H1 (cell line): ENCODE data around the gene SEZ6. TPM values are rescaled to one million over a fixed set of nuclear protein-coding genes. Genes with fewer than 3 reads are reported as not detected.

Source experiments
- EGR1 ChIP-seq: IDR thresholded peaks from 2 replicates; pipeline ENCODE4 v1.6.1; 2011; ENCODE audit warnings: low read depth, low read length, borderline replicate concordance
- MAFK ChIP-seq: IDR thresholded peaks from 2 replicates; pipeline ENCODE4 v1.6.1; 2012; ENCODE audit warnings: low read depth, mild to moderate bottlenecking, improper control_type of control experiment, low read length
- RFX5 ChIP-seq: IDR thresholded peaks from 2 replicates; pipeline ENCODE4 v1.6.1; 2011; ENCODE audit warnings: low read depth, low read length, improper control_type of control experiment, borderline replicate concordance
- SIRT6 ChIP-seq: IDR thresholded peaks from one replicate; pipeline ENCODE4 v1.7.1; 2012; ENCODE audit warnings: low read length, inconsistent platforms
- polyA plus RNA-seq, 7 experiments: library from polyadenylated mRNA; depleted of rRNA in 3 of 7; stranded (reverse) in 5 of 7; unstranded in 2 of 7; fragments of >200 nt in 5 of 7; fragments of 200-250 nt in 2 of 7; gene quantifications; 1 replicate in 5 of 7; 2 replicates in 1 of 7; 4 replicates in 1 of 7; pipeline versions ENCODE4 v1.2.1 to v1.2.3, GENCODE V29; 2011 to 2013; ENCODE audit warnings: missing spikeins in 2 of 7, mixed read lengths in 2 of 7
- total RNA-seq: library from RNA; stranded (reverse); fragmentation: NEBNext Ultra II Directional; extraction: Animal tissue kit (Norgen Biotek cat#: 25700); gene quantifications from 2 replicates; pipeline ENCODE4 v1.2.1, GENCODE V29; 2021
- TF ChIP-seq, protein P1 (sequence below): IDR thresholded peaks from 2 replicates; pipeline ENCODE4 v1.6.1; 2012; ENCODE audit warnings: inconsistent platforms
- TF ChIP-seq, protein P2 (sequence below): IDR thresholded peaks from 2 replicates; pipeline ENCODE4 v1.6.1; 2012; ENCODE audit warnings: low read length, inconsistent platforms

The SEZ6 gene
- total and polyA plus RNA-seq, 2 of the 8 experiments (the other 6 are each of a cell fraction or from before 2014, with no cell fraction given), result 6.9 to 16.1 TPM

DNA sequence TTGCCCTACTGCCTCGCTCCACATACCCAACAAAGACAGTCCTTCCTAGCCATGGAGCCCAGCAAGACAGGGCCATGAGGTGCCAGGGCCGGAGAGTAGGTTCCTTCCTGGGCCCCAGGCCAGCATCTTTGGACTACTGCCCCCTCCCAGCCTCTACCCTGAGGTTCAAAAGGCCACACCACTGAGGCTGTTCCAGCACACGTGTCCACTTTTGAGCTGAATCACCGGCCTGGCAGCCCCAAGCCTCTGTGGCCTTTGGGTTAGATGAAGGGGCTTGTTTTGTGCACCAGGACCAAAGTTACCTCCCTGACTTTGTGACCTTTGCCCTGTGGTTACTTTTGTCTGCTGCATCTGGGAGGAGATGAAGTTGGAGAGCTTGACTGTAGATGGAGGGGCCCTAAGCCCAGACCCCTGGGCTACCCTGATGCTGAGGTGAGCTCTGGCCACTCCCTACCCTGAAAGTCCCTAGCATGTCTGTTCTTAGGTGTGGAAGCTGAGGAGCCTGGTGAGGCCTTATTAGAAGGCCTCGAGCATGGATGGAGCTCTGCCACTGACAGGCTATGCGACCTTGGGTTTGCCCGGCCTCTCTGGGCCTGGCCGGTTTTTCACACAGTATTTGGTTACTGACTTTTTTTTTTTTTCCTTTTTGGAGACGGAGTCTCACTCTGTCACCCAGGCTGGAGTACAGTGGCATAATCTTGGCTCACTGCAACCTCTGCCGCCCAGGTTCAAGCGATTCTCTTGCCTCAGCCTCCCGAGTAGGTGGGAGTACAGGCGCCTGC lies 12.0 kb downstream of the SEZ6 start (continued):
- TF ChIP-seq RFX5 (no peak), MAFK (no peak), SIRT6 (no peak), EGR1 (no peak)
- TF ChIP-seq, protein P1, sequence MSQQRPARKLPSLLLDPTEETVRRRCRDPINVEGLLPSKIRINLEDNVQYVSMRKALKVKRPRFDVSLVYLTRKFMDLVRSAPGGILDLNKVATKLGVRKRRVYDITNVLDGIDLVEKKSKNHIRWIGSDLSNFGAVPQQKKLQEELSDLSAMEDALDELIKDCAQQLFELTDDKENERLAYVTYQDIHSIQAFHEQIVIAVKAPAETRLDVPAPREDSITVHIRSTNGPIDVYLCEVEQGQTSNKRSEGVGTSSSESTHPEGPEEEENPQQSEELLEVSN, result no peak
- TF ChIP-seq, protein P2, sequence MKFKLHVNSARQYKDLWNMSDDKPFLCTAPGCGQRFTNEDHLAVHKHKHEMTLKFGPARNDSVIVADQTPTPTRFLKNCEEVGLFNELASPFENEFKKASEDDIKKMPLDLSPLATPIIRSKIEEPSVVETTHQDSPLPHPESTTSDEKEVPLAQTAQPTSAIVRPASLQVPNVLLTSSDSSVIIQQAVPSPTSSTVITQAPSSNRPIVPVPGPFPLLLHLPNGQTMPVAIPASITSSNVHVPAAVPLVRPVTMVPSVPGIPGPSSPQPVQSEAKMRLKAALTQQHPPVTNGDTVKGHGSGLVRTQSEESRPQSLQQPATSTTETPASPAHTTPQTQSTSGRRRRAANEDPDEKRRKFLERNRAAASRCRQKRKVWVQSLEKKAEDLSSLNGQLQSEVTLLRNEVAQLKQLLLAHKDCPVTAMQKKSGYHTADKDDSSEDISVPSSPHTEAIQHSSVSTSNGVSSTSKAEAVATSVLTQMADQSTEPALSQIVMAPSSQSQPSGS, result no peak
